Pancreas (tissue), 10 donors: ENCODE results near the gene COPE. TPM values are rescaled to one million over a fixed set of nuclear protein-coding genes. Genes with fewer than 3 reads are reported as not detected.

Experiments used
- ATAC-seq, 4 donors: fragments of 200-7000 bp; cut with Tn5 transposase; one replicate each; pipeline versions ENCODE4 v1.8.0 to v1.9.1; 2020; ENCODE audit warnings: mild to moderate bottlenecking in 4 of 4, moderate library complexity in 4 of 4
- DNase-seq, 6 donors: peaks; one replicate each; pipeline ENCODE4 v3.0.0-alpha.2; 2020
- FAIRE-seq: peaks from 2 replicates; lab custom pipeline; 2012; peaks lifted over from hg19 to GRCh38; lab: Jason Lieb, UNC
- H3K27ac ChIP-seq, 4 donors: fragments of 200-600 bp; sonication (generic); 1 replicate in 3 of 4; 2 replicates in 1 of 4; pipeline versions ENCODE4 v1.5.0 to v1.8.0; 2020
- H3K27me3 ChIP-seq, 4 donors: fragments of 200-600 bp; one replicate each; pipeline ENCODE4 v1.8.0; 2021
- H3K36me3 ChIP-seq, 3 donors: fragments of 200-600 bp; sonication (generic) in 1 of 3; one replicate each; pipeline versions ENCODE4 v1.5.0 to v1.8.0; 2020 to 2021
- H3K4me1 ChIP-seq, 3 donors: fragments of 200-600 bp; one replicate each; pipeline ENCODE4 v1.8.0; 2021
- H3K4me3 ChIP-seq, 4 donors: fragments of 200-600 bp; sonication (generic) in 2 of 4; one replicate each; pipeline versions ENCODE4 v1.5.0 to v1.8.0; 2020 to 2021
- H3K9me3 ChIP-seq, 4 donors: fragments of 200-600 bp; one replicate each; pipeline ENCODE4 v1.8.0; 2021
- CTCF ChIP-seq, 4 donors: fragments of 200-600 bp; sonication (generic) in 3 of 4; IDR thresholded peaks; one replicate each; pipeline versions ENCODE4 v1.5.0 to v1.8.0; 2021; ENCODE audit warnings: antibody characterized with exemption in 4 of 4
- WGBS, 2 donors: extraction: QIAGEN DNeasy Blood & Tissue Kit; methylation state at CpG; one replicate each; pipeline ENCODE4 v1.1.7; 2013; 5-methylcytosine and 5-hydroxymethylcytosine counted together
- intact Hi-C, 3 donors: fragments of 100-400 bp; cut with DNase I; formaldehyde crosslinking; loops; one replicate each; pipeline versions ENCODE4 v1.11.1 to v1.14.2; 2022
- polyA plus RNA-seq, 2 donors: library from polyadenylated mRNA; stranded (reverse); fragments of 200-250 nt; gene quantifications; one replicate each; pipeline ENCODE4 v1.2.3, GENCODE V29; 2013
- total RNA-seq, 6 donors: library from RNA; stranded (reverse); fragmentation: NEBNext Ultra II Directional in 4 of 6; extraction: Animal tissue kit (Norgen Biotek cat#: 25700) in 4 of 6; gene quantifications; one replicate each; pipeline versions ENCODE4 v1.2.1 to v1.2.4, GENCODE V29; 2021 to 2023
- donor health status: healthy with polysubstance abuse.
- donor health status: DM: no; HTN: no; CAD: no; lungs with moderate emphysema.
- donor health status: DM: no; HTN: no; CAD: no.
- donor health status: control.
- donor health status: control.
- donor health status: Bipolar disorder and iron deficiency.
- donor health status: DM: yes; HTN: yes; CAD: no.
- donor health status: DM: no; HTN: no; CAD: no.
- donor health status: DM: no; HTN: no; CAD: no.
- donor health status: DM: yes; HTN: yes; CAD: no.

COPE gene
- total RNA-seq = 100 to 1,000 TPM in 1 of 6 donors, 10 to 100 TPM in 5; 58.2 to 107 (median 91.2) TPM
- 100 to 1,000 TPM; 152 to 200 TPM for polyA plus RNA-seq

- WGBS, 2 donors = 0% methylated on average over 72 of the region's 72 CpGs
- no peak for TF ChIP-seq CTCF (IDR thresholded peaks at IDR 0.05)
Observed at GRCh38 chr19:18919086-18919899, at the start of gene COPE, which contains the start of gene DDX49. Gene COPE (minus strand): TSS chr19:18919387. CDS start chr19:18919348, 39 bp downstream. Gene DDX49 (plus strand): TSS chr19:18919715. CDS start chr19:18919742, 27 bp downstream.

GRCh38 chr19:18967358-18968146, 48.4 kb upstream of the COPE start:
- no peak overlapping the region for H3K4me3 ChIP-seq
- no peaks in the 10 kb centered on the region for H3K27me3 ChIP-seq
- WGBS, 2 donors = 53% methylated on average over 11 of the region's 11 CpGs
- no peaks in the 10 kb centered on the region for H3K36me3 ChIP-seq
- ATAC-seq (peak in 3 of 4 donors; percentile 14 to 70 (median 67)), DNase-seq (peak in 2 of 6 donors; percentile 10 to 56), FAIRE-seq (no peak)
- H3K27ac ChIP-seq = peak overlapping the region in 2 of 4 donors; percentile 62 to 63
- no peaks in the 10 kb centered on the region for H3K9me3 ChIP-seq
- TF ChIP-seq CTCF (IDR thresholded peaks at IDR 0.05) = no peak
- H3K4me1 ChIP-seq = peaks cover 0 to 4% (median 0%) of the 10 kb centered on the region in 3 donors
- intact Hi-C loops = no loop called here

More at GRCh38 chr19:18919086-18919899, at the start of gene COPE, which contains the start of gene DDX49:
- Histone ChIP-seq H3K9me3 (no peaks in the 10 kb centered on the region), H3K27ac (peak within 1 kb of the TSS; percentile 82 to 95 (median 89)), H3K4me1 (peaks cover 6 to 23% (median 9%) of the 10 kb centered on the region in 3 donors), H3K27me3 (no peaks in the 10 kb centered on the region), H3K36me3 (peaks cover 0 to 20% (median 4%) of the 10 kb centered on the region in 3 donors), H3K4me3 (peak within 1 kb of the TSS; percentile 78 to 100 (median 94))
- DNase-seq (peak; percentile 89 to 98 (median 96)), FAIRE-seq (peak; percentile 98), ATAC-seq (peak; percentile 97 to 99 (median 97))
- intact Hi-C loops = no loop called here

- no peaks in the 10 kb centered on the region for H3K4me1 ChIP-seq
- no peak for TF ChIP-seq CTCF (IDR thresholded peaks at IDR 0.05)
- H3K4me3 ChIP-seq = no peak overlapping the region
- intact Hi-C loops = no loop called here
- no peaks in the 10 kb centered on the region for H3K36me3 ChIP-seq
- H3K27ac ChIP-seq = peak overlapping the region in 1 of 4 donors; percentile 63
- H3K27me3 ChIP-seq = no peaks in the 10 kb centered on the region
- H3K9me3 ChIP-seq = no peaks in the 10 kb centered on the region
- ATAC-seq (peak in 1 of 4 donors; percentile 18), FAIRE-seq (no peak), DNase-seq (no peak)
- 62 to 80% methylated on average over 4 of the region's 4 CpGs for WGBS, 2 donors
Observed at GRCh38 chr19:18966307-18966706, 47.1 kb upstream of the COPE start.

GRCh38 chr19:18964121-18964520, 44.9 kb upstream of the COPE start:
- no peak for TF ChIP-seq CTCF (IDR thresholded peaks at IDR 0.05)
- intact Hi-C loops = no loop called here
- no peak for DNase-seq
- H3K4me1 ChIP-seq = no peaks in the 10 kb centered on the region
- H3K27me3 ChIP-seq = no peaks in the 10 kb centered on the region
- H3K27ac ChIP-seq = no peak overlapping the region
- no peak overlapping the region for H3K4me3 ChIP-seq
- no peaks in the 10 kb centered on the region for H3K36me3 ChIP-seq
- FAIRE-seq = no peak
- H3K9me3 ChIP-seq = no peaks in the 10 kb centered on the region
- no peak for ATAC-seq
- 81 to 87% methylated on average over 9 of the region's 9 CpGs for WGBS, 2 donors
